Mammary microvascular endothelial cell (primary cell): Measurements from ENCODE around the gene IQCN. TPM values are rescaled to one million over a fixed set of nuclear protein-coding genes. Genes with fewer than 3 reads are reported as not detected.

Source experiments
- total RNA-seq: library from RNA; depleted of rRNA; stranded (reverse); fragments of >200 nt; gene quantifications from 2 replicates; pipeline ENCODE4 v1.2.3, GENCODE V29; 2015

Gene IQCN
- 0.10 and 0.13 TPM in 2 replicates for total RNA-seq

GRCh38 chr19:18274219-18274780 is at the start of gene IQCN:
IQCN (minus strand) TSS chr19:18274452; CDS start chr19:18269478, 4,974 bp downstream.

GRCh38 chr19:18322759-18323460 is 48.7 kb upstream of the IQCN start, which contains the start of gene LSM4:
LSM4 (minus strand) TSS chr19:18323076; CDS start chr19:18323020, 56 bp downstream.

GRCh38 chr19:18281082-18282020 is 7.1 kb upstream of the IQCN start, which contains the start of gene JUND:
JUND (minus strand) TSS chr19:18281622; CDS start chr19:18281484, 138 bp downstream.

GRCh38 chr19:18225702-18226468 is 48.4 kb downstream of the IQCN start, which contains the start of gene PDE4C:
PDE4C (minus strand) TSS chr19:18226438; CDS start chr19:18226415, 23 bp downstream.

Other genes with a start within 250 kb of the IQCN start
- 0.64 and 0.87 TPM in 2 replicates for gene IL12RB1, start 187.5 kb downstream of the IQCN start, total RNA-seq
- 3.5 and 3.6 TPM in 2 replicates for gene MAST3, start 176.7 kb downstream of the IQCN start, total RNA-seq
- 2.2 and 7.3 TPM in 2 replicates for gene PIK3R2, start 121.3 kb downstream of the IQCN start, total RNA-seq
- 16.9 and 21.9 TPM in 2 replicates for gene IFI30, start 100.6 kb downstream of the IQCN start, total RNA-seq
- 31.2 and 59.0 TPM in 2 replicates for gene MPV17L2, start 81.2 kb downstream of the IQCN start, total RNA-seq
- 0.60 and 1.5 TPM in 2 replicates for gene RAB3A, start 70.4 kb downstream of the IQCN start, total RNA-seq
- gene PDE4C, start 48.0 kb downstream of the IQCN start, total RNA-seq = 0.25 and 0.27 TPM in 2 replicates
- 210 and 293 TPM in 2 replicates for gene JUND, start 7.2 kb upstream of the IQCN start, total RNA-seq
- gene LSM4, start 48.6 kb upstream of the IQCN start, total RNA-seq = 333 and 341 TPM in 2 replicates
- gene PGPEP1, start 66.1 kb upstream of the IQCN start, total RNA-seq = 8.5 and 18.4 TPM in 2 replicates
- gene GDF15, start 111.7 kb upstream of the IQCN start, total RNA-seq = 412 and 428 TPM in 2 replicates
- gene LRRC25, start 123.2 kb upstream of the IQCN start, total RNA-seq = not detected in 2 replicates
- 134 and 141 TPM in 2 replicates for gene SSBP4, start 144.9 kb upstream of the IQCN start, total RNA-seq
- gene ISYNA1, start 163.7 kb upstream of the IQCN start, total RNA-seq = 24.8 and 26.0 TPM in 2 replicates
- 13.9 and 17.0 TPM in 2 replicates for gene ELL, start 247.6 kb upstream of the IQCN start, total RNA-seq